Astrocyte of the cerebellum (primary cell): Measurements from ENCODE around the gene ASF1B.

ENCODE experiments used
- DNase-seq: peaks from one replicate; pipeline ENCODE4 v3.0.0-alpha.2; 2011; ENCODE audit warnings: low read depth
- H3K4me3 ChIP-seq: 2 replicates; pipeline ENCODE4 v1.5.1; 2011; ENCODE audit warnings: mild to moderate bottlenecking, low read depth, low read length, moderate library complexity
- CTCF ChIP-seq: IDR thresholded peaks from 2 replicates; pipeline ENCODE4 v1.5.1; 2012; ENCODE audit warnings: low read length, low read depth, moderate library complexity, mild to moderate bottlenecking; ENCODE audit errors: missing control alignments
- in situ Hi-C: cut with HindIII; loops from 2 replicates; pipeline ENCODE4 v1.10.0; 2017; ENCODE audit warnings: low sequenced_read_pairs

Gene ASF1B

GRCh38 chr19:14072535-14073260 lies 63.7 kb downstream of the ASF1B start, which contains the start of gene MISP3:
TSS of gene MISP3 (plus strand) at chr19:14072786. CDS start at chr19:14073310, 524 bp downstream.
- no peak for DNase-seq
- peak within 1 kb of the TSS; percentile 55 for H3K4me3 ChIP-seq
- in situ Hi-C loops, result no loop called here
- TF ChIP-seq CTCF, result no peak

GRCh38 chr19:14070268-14071050 lies 65.9 kb downstream of the ASF1B start:
- DNase-seq, result no peak
- no peak overlapping the region for H3K4me3 ChIP-seq
- in situ Hi-C loops, result no loop called here
- TF ChIP-seq CTCF, result no peak
